ENCODE results near the gene CADM1.

DNA sequence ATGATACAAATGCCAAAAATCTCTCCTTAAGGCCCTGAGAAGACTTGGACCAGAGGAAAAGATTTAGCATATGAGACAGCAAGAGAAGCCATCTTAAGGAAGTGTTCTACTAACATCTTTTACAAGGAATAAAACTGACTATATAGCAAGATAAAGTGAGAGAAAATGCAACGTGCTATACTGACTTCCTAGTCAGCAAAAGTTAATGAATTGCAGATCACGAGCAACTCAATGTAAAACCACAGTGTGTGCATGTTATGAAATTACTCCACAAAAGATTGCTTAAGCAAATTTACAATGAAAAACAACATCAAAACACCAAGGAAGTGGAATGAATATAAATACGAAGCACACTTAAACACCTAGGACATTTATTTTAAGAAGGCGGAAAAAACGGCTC lies 187.5 kb downstream of the CADM1 start:
- no peak for TF ChIP-seq POLR2A (IDR thresholded peaks at IDR 0.05)
- TF ChIP-seq, protein P1, sequence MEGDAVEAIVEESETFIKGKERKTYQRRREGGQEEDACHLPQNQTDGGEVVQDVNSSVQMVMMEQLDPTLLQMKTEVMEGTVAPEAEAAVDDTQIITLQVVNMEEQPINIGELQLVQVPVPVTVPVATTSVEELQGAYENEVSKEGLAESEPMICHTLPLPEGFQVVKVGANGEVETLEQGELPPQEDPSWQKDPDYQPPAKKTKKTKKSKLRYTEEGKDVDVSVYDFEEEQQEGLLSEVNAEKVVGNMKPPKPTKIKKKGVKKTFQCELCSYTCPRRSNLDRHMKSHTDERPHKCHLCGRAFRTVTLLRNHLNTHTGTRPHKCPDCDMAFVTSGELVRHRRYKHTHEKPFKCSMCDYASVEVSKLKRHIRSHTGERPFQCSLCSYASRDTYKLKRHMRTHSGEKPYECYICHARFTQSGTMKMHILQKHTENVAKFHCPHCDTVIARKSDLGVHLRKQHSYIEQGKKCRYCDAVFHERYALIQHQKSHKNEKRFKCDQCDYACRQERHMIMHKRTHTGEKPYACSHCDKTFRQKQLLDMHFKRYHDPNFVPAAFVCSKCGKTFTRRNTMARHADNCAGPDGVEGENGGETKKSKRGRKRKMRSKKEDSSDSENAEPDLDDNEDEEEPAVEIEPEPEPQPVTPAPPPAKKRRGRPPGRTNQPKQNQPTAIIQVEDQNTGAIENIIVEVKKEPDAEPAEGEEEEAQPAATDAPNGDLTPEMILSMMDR (IDR thresholded peaks at IDR 0.05): no peak
- TF ChIP-seq EP300 (IDR thresholded peaks at IDR 0.05): no peak
